Measurements from ENCODE around the gene VPS9D1. TPM values are rescaled to one million over a fixed set of nuclear protein-coding genes. Genes with fewer than 3 reads are reported as not detected.

Gene VPS9D1
- total RNA-seq, 1 donor from 2014 or later = 17.1 TPM

GRCh38 chr16:89759746-89760340 is 39.1 kb upstream of the VPS9D1 start:
- Mint-ChIP-seq H3K9me3 (no peaks in the 10 kb centered on the region), H3K36me3 (peaks cover 5% of the 10 kb centered on the region), H3K27me3 (ENCODE audit: low read depth) (no peaks in the 10 kb centered on the region), H3K4me1 (no peaks in the 10 kb centered on the region), H3K27ac (no peak overlapping the region), H3K4me3 (no peak overlapping the region)
- no peak for TF ChIP-seq CTCF (IDR thresholded peaks at IDR 0.05; ENCODE audit: unreplicated experiment)
- DNase-seq (ENCODE audit: low spot score in 2 of 2, unreplicated experiment in 2 of 2) = no peak

- no peak overlapping the region for H3K27ac Mint-ChIP-seq
- no peak overlapping the region for H3K4me3 Mint-ChIP-seq
- no peak for DNase-seq (ENCODE audit: low spot score in 2 of 2, unreplicated experiment in 2 of 2)
- H3K4me1 Mint-ChIP-seq = no peaks in the 10 kb centered on the region
- no peaks in the 10 kb centered on the region for H3K9me3 Mint-ChIP-seq
- H3K27me3 Mint-ChIP-seq (ENCODE audit: low read depth) = no peaks in the 10 kb centered on the region
- TF ChIP-seq CTCF (IDR thresholded peaks at IDR 0.05; ENCODE audit: unreplicated experiment) = no peak
- peaks cover 12% of the 10 kb centered on the region for H3K36me3 Mint-ChIP-seq
Observed at GRCh38 chr16:89749637-89750036, 28.9 kb upstream of the VPS9D1 start.

GRCh38 chr16:89748921-89749320 is 28.2 kb upstream of the VPS9D1 start:
- H3K4me1 Mint-ChIP-seq = no peaks in the 10 kb centered on the region
- H3K4me3 Mint-ChIP-seq = no peak overlapping the region
- DNase-seq (ENCODE audit: low spot score in 2 of 2, unreplicated experiment in 2 of 2) = no peak
- no peak overlapping the region for H3K27ac Mint-ChIP-seq
- TF ChIP-seq CTCF (IDR thresholded peaks at IDR 0.05; ENCODE audit: unreplicated experiment) = no peak
- H3K36me3 Mint-ChIP-seq = peaks cover 12% of the 10 kb centered on the region
- no peaks in the 10 kb centered on the region for H3K27me3 Mint-ChIP-seq (ENCODE audit: low read depth)
- H3K9me3 Mint-ChIP-seq = no peaks in the 10 kb centered on the region

- no peaks in the 10 kb centered on the region for H3K4me1 Mint-ChIP-seq
- no peaks in the 10 kb centered on the region for H3K27me3 Mint-ChIP-seq (ENCODE audit: low read depth)
- no peaks in the 10 kb centered on the region for H3K9me3 Mint-ChIP-seq
- DNase-seq (ENCODE audit: low spot score in 2 of 2, unreplicated experiment in 2 of 2) = no peak
- TF ChIP-seq CTCF (IDR thresholded peaks at IDR 0.05; ENCODE audit: unreplicated experiment) = no peak
- no peak overlapping the region for H3K4me3 Mint-ChIP-seq
- H3K27ac Mint-ChIP-seq = no peak overlapping the region
- peaks cover 8% of the 10 kb centered on the region for H3K36me3 Mint-ChIP-seq
Observed at GRCh38 chr16:89748076-89748475, 27.4 kb upstream of the VPS9D1 start.

GRCh38 chr16:89746043-89746442 is 25.3 kb upstream of the VPS9D1 start:
- H3K27ac Mint-ChIP-seq = no peak overlapping the region
- no peak overlapping the region for H3K4me3 Mint-ChIP-seq
- no peaks in the 10 kb centered on the region for H3K9me3 Mint-ChIP-seq
- DNase-seq (ENCODE audit: low spot score in 2 of 2, unreplicated experiment in 2 of 2) = no peak
- no peak for TF ChIP-seq CTCF (IDR thresholded peaks at IDR 0.05; ENCODE audit: unreplicated experiment)
- no peaks in the 10 kb centered on the region for H3K27me3 Mint-ChIP-seq (ENCODE audit: low read depth)
- H3K4me1 Mint-ChIP-seq = no peaks in the 10 kb centered on the region
- H3K36me3 Mint-ChIP-seq = peaks cover 9% of the 10 kb centered on the region

GRCh38 chr16:89744813-89745212 is 24.1 kb upstream of the VPS9D1 start:
- DNase-seq (ENCODE audit: low spot score in 2 of 2, unreplicated experiment in 2 of 2) = no peak
- H3K27me3 Mint-ChIP-seq (ENCODE audit: low read depth) = no peaks in the 10 kb centered on the region
- H3K4me1 Mint-ChIP-seq = no peaks in the 10 kb centered on the region
- no peak for TF ChIP-seq CTCF (IDR thresholded peaks at IDR 0.05; ENCODE audit: unreplicated experiment)
- H3K4me3 Mint-ChIP-seq = no peak overlapping the region
- no peak overlapping the region for H3K27ac Mint-ChIP-seq
- H3K36me3 Mint-ChIP-seq = peaks cover 8% of the 10 kb centered on the region
- no peaks in the 10 kb centered on the region for H3K9me3 Mint-ChIP-seq

All from mesothelial cell of epicardium (in vitro differentiated cells).